A549 treated with AZD9567 at 1 μM for 4 hours (cell line): ENCODE results near the gene NHLH1. TPM values are rescaled to one million over a fixed set of nuclear protein-coding genes. Genes with fewer than 3 reads are reported as not detected.

Source experiments
- total RNA-seq: library from RNA; stranded (reverse); fragments of 200-300 nt; extraction: Qiagen RNA extraction; gene quantifications from 5 replicates; pipeline ENCODE4 v1.2.3, GENCODE V29; 2022; ENCODE audit not compliant: insufficient read depth

The NHLH1 gene
- total RNA-seq: 0.39 to 0.85 TPM (median 0.50 TPM) in 4 of 5 replicates, not detected in the other

GRCh38 chr1:160366731-160367515 is at the start of gene NHLH1:
NHLH1 (plus strand) TSS chr1:160367071; CDS start chr1:160370732, 3,661 bp downstream.

GRCh38 chr1:160342953-160343869 is 23.7 kb upstream of the NHLH1 start, which contains the start of the genes COPA and NCSTN:
COPA (minus strand) TSS chr1:160343250; CDS start chr1:160343170, 80 bp downstream.
NCSTN (plus strand) TSS chr1:160343383; CDS start chr1:160343397, 14 bp downstream.

GRCh38 chr1:160400223-160400645 is 33.4 kb downstream of the NHLH1 start, which contains the start of gene VANGL2:
VANGL2 (plus strand) TSS chr1:160400564; CDS start chr1:160415838, 15,274 bp downstream.

Other genes with a start within 250 kb of the NHLH1 start
- gene ATP1A4, start 215.5 kb upstream of the NHLH1 start, total RNA-seq: not detected in 5 replicates
- not detected in 5 replicates for gene CASQ1, start 176.5 kb upstream of the NHLH1 start, total RNA-seq
- gene PEA15, start 161.7 kb upstream of the NHLH1 start, total RNA-seq: 164 to 184 TPM (median 175 TPM) in 5 replicates
- 34.5 to 56.1 TPM (median 52.5 TPM) in 5 replicates for gene DCAF8, start 104.5 kb upstream of the NHLH1 start, total RNA-seq
- 20.8 to 25.0 TPM (median 23.5 TPM) in 5 replicates for gene PEX19, start 81.9 kb upstream of the NHLH1 start, total RNA-seq
- 78.7 to 86.5 TPM (median 79.8 TPM) in 5 replicates for gene COPA, start 23.8 kb upstream of the NHLH1 start, total RNA-seq
- 42.2 to 55.3 TPM (median 45.3 TPM) in 5 replicates for gene NCSTN, start 23.7 kb upstream of the NHLH1 start, total RNA-seq
- 0.45 to 0.94 TPM (median 0.55 TPM) in 5 replicates for gene VANGL2, start 33.5 kb downstream of the NHLH1 start, total RNA-seq
- gene SLAMF6, start 156.2 kb downstream of the NHLH1 start, total RNA-seq: not detected in 5 replicates
- gene CD84, start 212.4 kb downstream of the NHLH1 start, total RNA-seq: not detected in 5 replicates